ENCODE data around the gene NOD1. TPM values are rescaled to one million over a fixed set of nuclear protein-coding genes. Genes with fewer than 3 reads are reported as not detected.

The NOD1 gene
- total RNA-seq, 1 donor from 2014 or later = 4.2 TPM

DNA sequence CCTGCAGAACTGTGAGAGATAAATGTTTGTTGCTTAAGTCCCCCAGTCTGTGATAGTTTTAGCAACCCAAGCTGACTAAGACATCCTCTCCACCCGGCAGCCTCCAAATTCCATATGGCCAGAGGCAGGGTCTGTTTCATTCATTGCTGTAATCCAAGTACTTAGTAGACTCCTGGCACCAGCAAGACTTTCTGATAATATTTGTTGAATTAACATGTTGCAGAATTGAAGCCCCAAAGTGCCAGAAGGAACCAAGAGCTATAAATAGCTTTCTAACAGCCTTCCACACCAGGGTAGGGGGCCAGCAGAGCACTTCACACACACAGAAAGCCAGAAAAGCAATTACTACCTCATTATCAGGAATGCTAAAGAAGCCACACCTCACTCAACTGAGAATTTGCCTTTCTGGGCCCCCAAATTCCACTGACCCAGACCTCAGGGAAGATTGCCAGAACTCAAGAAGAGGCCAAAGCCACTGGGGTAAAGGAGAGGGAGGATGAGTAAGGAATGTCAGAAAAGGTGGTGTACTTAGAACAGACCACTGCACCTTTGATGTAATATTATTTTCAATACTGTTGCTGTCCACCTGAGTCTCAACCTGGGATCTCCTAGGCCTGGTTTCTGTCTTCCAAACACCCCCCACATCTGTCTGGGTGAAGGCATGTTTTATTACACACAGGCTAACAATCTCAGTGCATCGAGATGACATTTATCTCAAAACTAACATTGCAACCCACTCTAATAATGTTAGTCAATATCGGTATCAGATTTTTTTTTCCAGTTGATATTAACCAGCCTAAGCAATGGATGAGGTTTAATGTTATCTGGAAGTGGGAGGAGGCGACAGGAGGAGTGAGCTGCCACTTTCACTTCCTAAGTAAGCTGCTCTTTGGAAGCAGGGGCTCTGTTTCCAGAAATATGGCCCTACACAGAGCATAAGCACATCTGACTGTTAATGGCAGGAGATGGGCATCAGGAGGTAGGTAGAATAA is 5.5 kb downstream of the NOD1 start:
- TF ChIP-seq, protein P1, sequence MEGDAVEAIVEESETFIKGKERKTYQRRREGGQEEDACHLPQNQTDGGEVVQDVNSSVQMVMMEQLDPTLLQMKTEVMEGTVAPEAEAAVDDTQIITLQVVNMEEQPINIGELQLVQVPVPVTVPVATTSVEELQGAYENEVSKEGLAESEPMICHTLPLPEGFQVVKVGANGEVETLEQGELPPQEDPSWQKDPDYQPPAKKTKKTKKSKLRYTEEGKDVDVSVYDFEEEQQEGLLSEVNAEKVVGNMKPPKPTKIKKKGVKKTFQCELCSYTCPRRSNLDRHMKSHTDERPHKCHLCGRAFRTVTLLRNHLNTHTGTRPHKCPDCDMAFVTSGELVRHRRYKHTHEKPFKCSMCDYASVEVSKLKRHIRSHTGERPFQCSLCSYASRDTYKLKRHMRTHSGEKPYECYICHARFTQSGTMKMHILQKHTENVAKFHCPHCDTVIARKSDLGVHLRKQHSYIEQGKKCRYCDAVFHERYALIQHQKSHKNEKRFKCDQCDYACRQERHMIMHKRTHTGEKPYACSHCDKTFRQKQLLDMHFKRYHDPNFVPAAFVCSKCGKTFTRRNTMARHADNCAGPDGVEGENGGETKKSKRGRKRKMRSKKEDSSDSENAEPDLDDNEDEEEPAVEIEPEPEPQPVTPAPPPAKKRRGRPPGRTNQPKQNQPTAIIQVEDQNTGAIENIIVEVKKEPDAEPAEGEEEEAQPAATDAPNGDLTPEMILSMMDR (IDR thresholded peaks at IDR 0.05; ENCODE audit: insufficient read depth, low read length, severe bottlenecking) = no peak
- Histone ChIP-seq H3K36me3 (ENCODE audit: control insufficient read depth, insufficient read depth, low read length) (no peaks in the 10 kb centered on the region), H3K4me3 (ENCODE audit: low read depth, low read length) (no peak overlapping the region), H3K27me3 (ENCODE audit: control insufficient read depth, insufficient read depth, low read length) (no peaks in the 10 kb centered on the region)
- DNase-seq (ENCODE audit: low read depth) (peak; percentile 37), FAIRE-seq (no peak)

- TF ChIP-seq, protein P1 (IDR thresholded peaks at IDR 0.05; ENCODE audit: insufficient read depth, low read length, severe bottlenecking) = no peak
- H3K27me3 ChIP-seq (ENCODE audit: control insufficient read depth, insufficient read depth, low read length) = no peaks in the 10 kb centered on the region
- FAIRE-seq (no peak), DNase-seq (ENCODE audit: low read depth) (no peak)
- H3K4me3 ChIP-seq (ENCODE audit: low read depth, low read length) = no peak overlapping the region
- no peaks in the 10 kb centered on the region for H3K36me3 ChIP-seq (ENCODE audit: control insufficient read depth, insufficient read depth, low read length)
Observed at GRCh38 chr7:30472081-30472783, 6.4 kb downstream of the NOD1 start.

DNA sequence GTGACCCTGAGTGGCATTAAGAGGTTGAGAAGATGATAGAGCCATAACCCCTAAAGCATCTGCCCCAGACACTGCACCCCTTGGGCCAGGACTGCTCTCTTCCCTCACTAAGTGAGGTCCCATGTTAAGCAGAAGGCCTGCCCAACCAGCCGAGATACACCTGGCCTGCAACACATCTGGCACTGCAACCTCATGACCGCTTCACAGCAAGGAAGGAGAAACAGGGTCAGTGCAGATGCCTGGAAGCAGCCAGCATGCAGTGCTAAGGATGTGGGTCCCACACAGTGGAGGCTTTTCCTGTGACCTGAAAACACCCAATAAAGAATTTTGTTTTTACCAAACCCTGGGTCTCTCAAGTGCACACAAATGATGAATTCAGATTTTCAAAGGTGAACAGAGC is 7.4 kb downstream of the NOD1 start:
- TF ChIP-seq, protein P1 (IDR thresholded peaks at IDR 0.05; ENCODE audit: insufficient read depth, low read length, severe bottlenecking) = no peak
- H3K36me3 ChIP-seq (ENCODE audit: control insufficient read depth, insufficient read depth, low read length) = no peaks in the 10 kb centered on the region
- DNase-seq (ENCODE audit: low read depth) = no peak
- FAIRE-seq = no peak
- no peak overlapping the region for H3K4me3 ChIP-seq (ENCODE audit: low read depth, low read length)
- no peaks in the 10 kb centered on the region for H3K27me3 ChIP-seq (ENCODE audit: control insufficient read depth, insufficient read depth, low read length)

GRCh38 chr7:30470771-30471170 is 7.8 kb downstream of the NOD1 start:
- DNase-seq (ENCODE audit: low read depth) (peak; percentile 66), FAIRE-seq (no peak)
- TF ChIP-seq, protein P1 (IDR thresholded peaks at IDR 0.05; ENCODE audit: insufficient read depth, low read length, severe bottlenecking) = no peak
- H3K36me3 ChIP-seq (ENCODE audit: control insufficient read depth, insufficient read depth, low read length) = no peaks in the 10 kb centered on the region
- no peaks in the 10 kb centered on the region for H3K27me3 ChIP-seq (ENCODE audit: control insufficient read depth, insufficient read depth, low read length)
- H3K4me3 ChIP-seq (ENCODE audit: low read depth, low read length) = no peak overlapping the region

DNA sequence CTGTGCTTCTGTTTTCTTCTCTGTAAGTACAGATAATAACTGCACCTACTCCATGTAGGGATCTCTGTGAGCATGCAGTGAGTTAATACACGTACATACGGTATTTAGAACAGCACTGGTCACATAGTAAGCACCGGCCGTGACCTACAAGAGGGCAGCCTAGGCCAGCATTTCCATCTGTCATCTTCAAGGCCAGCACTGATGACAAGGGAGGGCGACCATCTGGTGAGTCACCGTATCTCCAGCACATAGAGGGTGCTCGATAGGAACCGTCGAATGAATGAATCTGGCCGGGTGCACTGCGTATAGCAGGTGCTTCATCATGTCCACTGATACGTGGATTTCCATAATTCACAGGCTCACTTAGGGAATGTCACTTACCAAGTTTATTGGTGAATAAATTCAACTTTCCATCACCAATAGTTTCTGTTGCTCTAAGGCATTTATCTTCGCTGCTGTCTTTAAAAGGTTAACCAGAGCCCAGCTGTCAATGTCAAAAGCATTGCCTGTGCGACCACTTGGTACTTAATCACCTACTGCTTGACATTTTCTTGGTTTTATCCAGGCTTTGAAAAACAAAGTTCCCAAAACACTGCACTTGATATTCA is 8.3 kb downstream of the NOD1 start:
- no peaks in the 10 kb centered on the region for H3K36me3 ChIP-seq (ENCODE audit: control insufficient read depth, insufficient read depth, low read length)
- no peaks in the 10 kb centered on the region for H3K27me3 ChIP-seq (ENCODE audit: control insufficient read depth, insufficient read depth, low read length)
- TF ChIP-seq, protein P1 (IDR thresholded peaks at IDR 0.05; ENCODE audit: insufficient read depth, low read length, severe bottlenecking) = no peak
- FAIRE-seq = no peak
- peak; percentile 37 for DNase-seq (ENCODE audit: low read depth)
- no peak overlapping the region for H3K4me3 ChIP-seq (ENCODE audit: low read depth, low read length)

All from bronchial epithelial cell (primary cell).